ENCODE data around the gene CDK5RAP3. TPM values are rescaled to one million over a fixed set of nuclear protein-coding genes. Genes with fewer than 3 reads are reported as not detected.

The CDK5RAP3 gene
- total and polyA plus RNA-seq, 2 experiments from 2014 or later: 92.6 to 106 TPM

DNA sequence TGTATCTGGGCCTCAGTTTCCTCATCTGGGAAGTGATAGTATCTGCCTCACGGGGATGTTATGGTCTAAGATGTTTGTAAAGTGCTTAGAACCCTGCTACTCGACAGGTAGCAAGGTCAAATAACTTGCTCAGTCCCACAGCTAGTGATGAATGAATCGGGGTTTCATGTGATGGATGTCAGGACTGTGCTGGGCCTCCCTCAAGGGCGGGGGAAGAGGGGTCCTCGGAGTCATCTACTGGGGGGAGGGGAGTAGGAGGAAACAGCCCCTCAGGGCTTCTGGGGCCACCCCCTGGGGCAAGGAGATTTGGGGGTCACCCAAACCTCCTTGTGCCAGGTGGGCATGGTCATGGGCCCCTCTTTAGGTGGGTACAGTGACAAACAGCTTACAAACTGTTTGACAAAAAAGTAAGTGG, 28.8 kb upstream of the CDK5RAP3 start (continued):
- TF ChIP-seq, protein P1, sequence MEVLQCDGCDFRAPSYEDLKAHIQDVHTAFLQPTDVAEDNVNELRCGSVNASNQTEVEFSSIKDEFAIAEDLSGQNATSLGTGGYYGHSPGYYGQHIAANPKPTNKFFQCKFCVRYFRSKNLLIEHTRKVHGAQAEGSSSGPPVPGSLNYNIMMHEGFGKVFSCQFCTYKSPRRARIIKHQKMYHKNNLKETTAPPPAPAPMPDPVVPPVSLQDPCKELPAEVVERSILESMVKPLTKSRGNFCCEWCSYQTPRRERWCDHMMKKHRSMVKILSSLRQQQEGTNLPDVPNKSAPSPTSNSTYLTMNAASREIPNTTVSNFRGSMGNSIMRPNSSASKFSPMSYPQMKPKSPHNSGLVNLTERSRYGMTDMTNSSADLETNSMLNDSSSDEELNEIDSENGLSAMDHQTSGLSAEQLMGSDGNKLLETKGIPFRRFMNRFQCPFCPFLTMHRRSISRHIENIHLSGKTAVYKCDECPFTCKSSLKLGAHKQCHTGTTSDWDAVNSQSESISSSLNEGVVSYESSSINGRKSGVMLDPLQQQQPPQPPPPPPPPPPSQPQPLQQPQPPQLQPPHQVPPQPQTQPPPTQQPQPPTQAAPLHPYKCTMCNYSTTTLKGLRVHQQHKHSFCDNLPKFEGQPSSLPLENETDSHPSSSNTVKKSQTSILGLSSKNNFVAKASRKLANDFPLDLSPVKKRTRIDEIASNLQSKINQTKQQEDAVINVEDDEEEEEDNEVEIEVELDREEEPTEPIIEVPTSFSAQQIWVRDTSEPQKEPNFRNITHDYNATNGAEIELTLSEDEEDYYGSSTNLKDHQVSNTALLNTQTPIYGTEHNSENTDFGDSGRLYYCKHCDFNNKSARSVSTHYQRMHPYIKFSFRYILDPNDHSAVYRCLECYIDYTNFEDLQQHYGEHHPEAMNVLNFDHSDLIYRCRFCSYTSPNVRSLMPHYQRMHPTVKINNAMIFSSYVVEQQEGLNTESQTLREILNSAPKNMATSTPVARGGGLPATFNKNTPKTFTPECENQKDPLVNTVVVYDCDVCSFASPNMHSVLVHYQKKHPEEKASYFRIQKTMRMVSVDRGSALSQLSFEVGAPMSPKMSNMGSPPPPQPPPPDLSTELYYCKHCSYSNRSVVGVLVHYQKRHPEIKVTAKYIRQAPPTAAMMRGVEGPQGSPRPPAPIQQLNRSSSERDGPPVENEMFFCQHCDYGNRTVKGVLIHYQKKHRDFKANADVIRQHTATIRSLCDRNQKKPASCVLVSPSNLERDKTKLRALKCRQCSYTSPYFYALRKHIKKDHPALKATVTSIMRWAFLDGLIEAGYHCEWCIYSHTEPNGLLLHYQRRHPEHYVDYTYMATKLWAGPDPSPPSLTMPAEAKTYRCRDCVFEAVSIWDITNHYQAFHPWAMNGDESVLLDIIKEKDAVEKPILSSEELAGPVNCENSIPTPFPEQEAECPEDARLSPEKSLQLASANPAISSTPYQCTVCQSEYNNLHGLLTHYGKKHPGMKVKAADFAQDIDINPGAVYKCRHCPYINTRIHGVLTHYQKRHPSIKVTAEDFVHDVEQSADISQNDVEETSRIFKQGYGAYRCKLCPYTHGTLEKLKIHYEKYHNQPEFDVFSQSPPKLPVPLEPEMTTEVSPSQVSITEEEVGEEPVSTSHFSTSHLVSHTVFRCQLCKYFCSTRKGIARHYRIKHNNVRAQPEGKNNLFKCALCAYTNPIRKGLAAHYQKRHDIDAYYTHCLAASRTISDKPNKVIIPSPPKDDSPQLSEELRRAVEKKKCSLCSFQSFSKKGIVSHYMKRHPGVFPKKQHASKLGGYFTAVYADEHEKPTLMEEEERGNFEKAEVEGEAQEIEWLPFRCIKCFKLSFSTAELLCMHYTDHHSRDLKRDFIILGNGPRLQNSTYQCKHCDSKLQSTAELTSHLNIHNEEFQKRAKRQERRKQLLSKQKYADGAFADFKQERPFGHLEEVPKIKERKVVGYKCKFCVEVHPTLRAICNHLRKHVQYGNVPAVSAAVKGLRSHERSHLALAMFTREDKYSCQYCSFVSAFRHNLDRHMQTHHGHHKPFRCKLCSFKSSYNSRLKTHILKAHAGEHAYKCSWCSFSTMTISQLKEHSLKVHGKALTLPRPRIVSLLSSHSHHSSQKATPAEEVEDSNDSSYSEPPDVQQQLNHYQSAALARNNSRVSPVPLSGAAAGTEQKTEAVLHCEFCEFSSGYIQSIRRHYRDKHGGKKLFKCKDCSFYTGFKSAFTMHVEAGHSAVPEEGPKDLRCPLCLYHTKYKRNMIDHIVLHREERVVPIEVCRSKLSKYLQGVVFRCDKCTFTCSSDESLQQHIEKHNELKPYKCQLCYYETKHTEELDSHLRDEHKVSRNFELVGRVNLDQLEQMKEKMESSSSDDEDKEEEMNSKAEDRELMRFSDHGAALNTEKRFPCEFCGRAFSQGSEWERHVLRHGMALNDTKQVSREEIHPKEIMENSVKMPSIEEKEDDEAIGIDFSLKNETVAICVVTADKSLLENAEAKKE (CRISPR knock-in tag; IDR thresholded peaks at IDR 0.05): no peak
- TF ChIP-seq, protein P2, sequence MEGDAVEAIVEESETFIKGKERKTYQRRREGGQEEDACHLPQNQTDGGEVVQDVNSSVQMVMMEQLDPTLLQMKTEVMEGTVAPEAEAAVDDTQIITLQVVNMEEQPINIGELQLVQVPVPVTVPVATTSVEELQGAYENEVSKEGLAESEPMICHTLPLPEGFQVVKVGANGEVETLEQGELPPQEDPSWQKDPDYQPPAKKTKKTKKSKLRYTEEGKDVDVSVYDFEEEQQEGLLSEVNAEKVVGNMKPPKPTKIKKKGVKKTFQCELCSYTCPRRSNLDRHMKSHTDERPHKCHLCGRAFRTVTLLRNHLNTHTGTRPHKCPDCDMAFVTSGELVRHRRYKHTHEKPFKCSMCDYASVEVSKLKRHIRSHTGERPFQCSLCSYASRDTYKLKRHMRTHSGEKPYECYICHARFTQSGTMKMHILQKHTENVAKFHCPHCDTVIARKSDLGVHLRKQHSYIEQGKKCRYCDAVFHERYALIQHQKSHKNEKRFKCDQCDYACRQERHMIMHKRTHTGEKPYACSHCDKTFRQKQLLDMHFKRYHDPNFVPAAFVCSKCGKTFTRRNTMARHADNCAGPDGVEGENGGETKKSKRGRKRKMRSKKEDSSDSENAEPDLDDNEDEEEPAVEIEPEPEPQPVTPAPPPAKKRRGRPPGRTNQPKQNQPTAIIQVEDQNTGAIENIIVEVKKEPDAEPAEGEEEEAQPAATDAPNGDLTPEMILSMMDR (conservative IDR thresholded peaks at IDR 0.05; ENCODE audit: low read depth in 2 of 2): no peak
- TF ChIP-seq, protein P3, sequence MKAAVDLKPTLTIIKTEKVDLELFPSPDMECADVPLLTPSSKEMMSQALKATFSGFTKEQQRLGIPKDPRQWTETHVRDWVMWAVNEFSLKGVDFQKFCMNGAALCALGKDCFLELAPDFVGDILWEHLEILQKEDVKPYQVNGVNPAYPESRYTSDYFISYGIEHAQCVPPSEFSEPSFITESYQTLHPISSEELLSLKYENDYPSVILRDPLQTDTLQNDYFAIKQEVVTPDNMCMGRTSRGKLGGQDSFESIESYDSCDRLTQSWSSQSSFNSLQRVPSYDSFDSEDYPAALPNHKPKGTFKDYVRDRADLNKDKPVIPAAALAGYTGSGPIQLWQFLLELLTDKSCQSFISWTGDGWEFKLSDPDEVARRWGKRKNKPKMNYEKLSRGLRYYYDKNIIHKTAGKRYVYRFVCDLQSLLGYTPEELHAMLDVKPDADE (IDR thresholded peaks at IDR 0.05): no peak
- no peak for TF ChIP-seq EZH2phosphoT487 (IDR thresholded peaks at IDR 0.05; ENCODE audit: unreplicated experiment)

DNA sequence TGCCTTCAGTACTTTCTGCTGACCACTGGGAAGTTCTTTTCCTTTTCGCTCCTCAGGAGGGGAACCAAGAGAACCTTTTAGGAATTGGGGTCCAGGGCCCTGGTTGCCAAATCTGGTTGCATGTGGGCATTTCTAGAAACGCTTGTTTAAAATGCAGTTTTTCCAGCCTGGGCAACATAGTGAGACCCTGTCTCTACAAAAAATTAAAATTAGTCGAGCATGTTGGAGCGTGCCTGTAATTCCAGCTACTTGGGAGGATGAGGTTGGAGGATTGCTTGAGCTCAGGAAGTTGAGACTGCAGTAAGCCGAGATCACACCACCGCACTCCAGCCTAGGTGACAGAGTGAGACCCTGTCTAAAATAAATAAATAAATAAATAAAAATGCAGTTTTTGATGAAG, 28.3 kb upstream of the CDK5RAP3 start:
- peak overlapping the region; percentile 81 for H3K4me3 Mint-ChIP-seq
- H3K9me3 Mint-ChIP-seq: peaks cover 13% of the 10 kb centered on the region; the same call in 2 of the 3 replicates
- ATAC-seq (no peak), DNase-seq (ENCODE audit: low spot score) (no peak)
- peaks cover 12% of the 10 kb centered on the region; the same call in 2 of the 3 replicates for H3K36me3 Mint-ChIP-seq (ENCODE audit: low read depth)
- Histone ChIP-seq H3K4me3 (peak overlapping the region; percentile 56), H3F3A (replicated peaks; ENCODE audit: low read depth) (no peaks in the 10 kb centered on the region), H2AFZ (no peak overlapping the region), H3K27me3 (ENCODE audit: insufficient read depth) (peaks cover 18% of the 10 kb centered on the region), H3K9me2 (ENCODE audit: insufficient read depth) (peaks cover 4% of the 10 kb centered on the region; the same call in 1 of the 2 replicates), H3K4me2 (peak overlapping the region; percentile 93), H3K27ac (ENCODE audit: low read depth) (no peak overlapping the region), H4K20me1 (replicated peaks; ENCODE audit: insufficient read depth) (no peaks in the 10 kb centered on the region), H3K79me2 (replicated peaks; ENCODE audit: insufficient read depth) (no peaks in the 10 kb centered on the region), H3K4me1 (ENCODE audit: insufficient read depth) (peaks cover 9% of the 10 kb centered on the region; the same call in 1 of the 2 replicates), H3K36me3 (ENCODE audit: insufficient read depth) (no peaks in the 10 kb centered on the region)
- H3K27me3 Mint-ChIP-seq (ENCODE audit: insufficient read depth, low read depth, poor library complexity): peaks cover 37% of the 10 kb centered on the region
- H3K27ac Mint-ChIP-seq: no peak overlapping the region
- H3K4me1 Mint-ChIP-seq: peaks cover 14% of the 10 kb centered on the region
- TF ChIP-seq JUNB (IDR thresholded peaks at IDR 0.05; ENCODE audit: unreplicated experiment) (no peak), EZH2 (IDR thresholded peaks at IDR 0.05; ENCODE audit: low read depth, unreplicated experiment) (no peak), POLR2AphosphoS5 (IDR thresholded peaks at IDR 0.05; ENCODE audit: low read depth) (no peak), EZH2phosphoT487 (IDR thresholded peaks at IDR 0.05; ENCODE audit: unreplicated experiment) (no peak), ZNF331 (CRISPR knock-in tag; IDR thresholded peaks at IDR 0.05; ENCODE audit: low read depth) (no peak), ZNF114 (CRISPR knock-in tag; IDR thresholded peaks at IDR 0.05) (no peak), STAT1 (IDR thresholded peaks at IDR 0.05; ENCODE audit: unreplicated experiment) (no peak), NANOG (IDR thresholded peaks at IDR 0.05; ENCODE audit: borderline replicate concordance) (no peak), CREB1 (CRISPR knock-in tag; IDR thresholded peaks at IDR 0.05; ENCODE audit: low read depth) (no peak)
- TF ChIP-seq, protein P2 (conservative IDR thresholded peaks at IDR 0.05; ENCODE audit: low read depth in 2 of 2): no peak
- TF ChIP-seq, protein P3 (IDR thresholded peaks at IDR 0.05): no peak
